Measurements from ENCODE around the gene PSMA7. TPM values are rescaled to one million over a fixed set of nuclear protein-coding genes. Genes with fewer than 3 reads are reported as not detected.

Gene PSMA7
- total and polyA plus RNA-seq, 2 of the 8 experiments (the other 6 are each of a cell fraction or from before 2014, with no cell fraction given): 361 to 648 TPM

- Histone ChIP-seq H3K4me3 (ENCODE audit: extremely low read depth in 1 of 4, insufficient read depth in 2 of 4, low read depth in 3 of 4, low read length in 4 of 4) (no peak overlapping the region), H2BK120ac (replicated peaks; ENCODE audit: low read depth, low read length) (no peak overlapping the region), H3K4me1 (replicated peaks in 1 of 4; ENCODE audit: control insufficient read depth in 3 of 4, insufficient read depth in 4 of 4, low read length in 3 of 4) (peaks cover 0 to 5% (median 1%) of the 10 kb centered on the region in 4 experiments; a peak in 3 of 7 replicates), H4K20me1 (replicated peaks in 1 of 2; ENCODE audit: control insufficient read depth in 1 of 2, insufficient read depth in 2 of 2, low read length in 2 of 2) (peaks cover 0 to 4% of the 10 kb centered on the region in 2 experiments), H2BK15ac (ENCODE audit: low read length) (no peak overlapping the region), H4K5ac (ENCODE audit: insufficient read length, low read depth, low read length) (no peak overlapping the region), H2AFZ (ENCODE audit: low read length) (no peak overlapping the region), H3K14ac (ENCODE audit: insufficient read length) (no peak overlapping the region), H2AK5ac (ENCODE audit: low read depth, low read length) (no peak overlapping the region), H2BK5ac (ENCODE audit: low read depth, low read length) (no peak overlapping the region), H3K79me2 (ENCODE audit: control insufficient read depth in 1 of 2, insufficient read depth in 2 of 2, low read length in 2 of 2) (peaks cover 6 to 8% of the 10 kb centered on the region in 2 experiments; a peak in 3 of 4 replicates), H3K23ac (ENCODE audit: insufficient read length) (no peak overlapping the region), H2BK20ac (ENCODE audit: low read length) (no peak overlapping the region), H3K23me2 (ENCODE audit: low read depth, low read length) (peaks cover 3% of the 10 kb centered on the region), H3K27me3 (replicated peaks in 1 of 4; ENCODE audit: control insufficient read depth in 3 of 4, extremely low read depth in 1 of 4, insufficient read depth in 3 of 4, low read length in 3 of 4) (no peaks in the 10 kb centered on the region), H3K9ac (replicated peaks in 1 of 4; ENCODE audit: extremely low read depth in 1 of 4, low read depth in 3 of 4, low read length in 3 of 4) (no peak overlapping the region), H3K18ac (ENCODE audit: extremely low read depth, low read length) (no peak overlapping the region), H3K4me2 (ENCODE audit: insufficient read depth in 1 of 2, low read depth in 2 of 2, low read length in 2 of 2) (no peak overlapping the region), H4K91ac (replicated peaks; ENCODE audit: insufficient read length, low read length) (no peak overlapping the region), H3K56ac (replicated peaks; ENCODE audit: insufficient read length, low read depth, low read length) (no peak overlapping the region), H3K4ac (replicated peaks; ENCODE audit: insufficient read length, low read depth, low read length) (no peak overlapping the region), H3K36me3 (ENCODE audit: control insufficient read depth in 2 of 4, insufficient read depth in 4 of 4, low read length in 3 of 4) (peaks cover 2 to 21% (median 11%) of the 10 kb centered on the region in 4 experiments; a peak in 6 of 8 replicates), H4K8ac (ENCODE audit: extremely low read depth, insufficient read depth, low read length) (no peak overlapping the region), H3K27ac (ENCODE audit: low read depth, low read length) (no peak overlapping the region), H3K79me1 (ENCODE audit: low read depth, low read length) (peaks cover 4% of the 10 kb centered on the region; the same call in 1 of the 2 replicates), H3K9me3 (ENCODE audit: insufficient read depth in 2 of 2, low read depth in 1 of 2, low read length in 1 of 2) (no peaks in the 10 kb centered on the region), H2BK12ac (ENCODE audit: low read depth, low read length) (no peak overlapping the region)
- CTCF ChIA-PET (ENCODE audit: partially characterized antibody): interaction anchor here (0.6 kb wide), 1 partner anchor 81 kb away, joined by 4 read pairs; no protein-coding TSS in a partner anchor
- POLR2A ChIA-PET (ENCODE audit: partially characterized antibody): no interaction called here
- 94% methylated on average over 14 of the region's 14 CpGs; no CpG with 5 or more reads in 1 of the 2 experiments for WGBS, 2 experiments (ENCODE audit: extremely low coverage in 1 of 2, insufficient coverage in 1 of 2, insufficient read length in 1 of 2, insufficient replicate concordance in 2 of 2, low coverage in 1 of 2, low lambda C conversion rate in 2 of 2, missing lambda C conversion rate in 1 of 2)
- FAIRE-seq: no peak
- no peak for DNase-seq (ENCODE audit: low read depth in 1 of 2, low spot score in 2 of 2)
- no peak for TF ChIP-seq CHD1 (IDR thresholded peaks at IDR 0.05; ENCODE audit: low read depth, low read length)
- no peak for TF ChIP-seq SP1 (IDR thresholded peaks at IDR 0.05; ENCODE audit: low read depth, low read length)
- TF ChIP-seq SIRT6 (IDR thresholded peaks at IDR 0.05; ENCODE audit: low read length): no peak
- no peak for TF ChIP-seq SP4 (IDR thresholded peaks at IDR 0.05; ENCODE audit: low read length)
- TF ChIP-seq TEAD4 (IDR thresholded peaks at IDR 0.05; ENCODE audit: low read depth, low read length): no peak
- no peak for TF ChIP-seq KDM4A (IDR thresholded peaks at IDR 0.05; ENCODE audit: low read depth, low read length, severe bottlenecking)
- TF ChIP-seq TAF7 (optimal IDR thresholded peaks at IDR 0.05; ENCODE audit: borderline replicate concordance, low read depth, low read length): no peak
- no peak for TF ChIP-seq GABPA (IDR thresholded peaks at IDR 0.05; ENCODE audit: borderline replicate concordance, insufficient read depth, low read length)
- TF ChIP-seq HDAC2 (IDR thresholded peaks at IDR 0.05; ENCODE audit: borderline replicate concordance in 1 of 2, low read depth in 2 of 2, low read length in 2 of 2): no peak
- no peak for TF ChIP-seq HDAC6 (IDR thresholded peaks at IDR 0.05; ENCODE audit: low read depth, low read length)
- TF ChIP-seq CREB1 (IDR thresholded peaks at IDR 0.05): no peak
- no peak for TF ChIP-seq JUND (IDR thresholded peaks at IDR 0.05; ENCODE audit: low read length)
- no peak for TF ChIP-seq CTCF (IDR thresholded peaks at IDR 0.05; ENCODE audit: control extremely low read depth in 1 of 3, insufficient read depth in 1 of 3, low read depth in 1 of 3, low read length in 3 of 3)
Observed at GRCh38 chr20:62179162-62179504, 35.9 kb upstream of the PSMA7 start.
